ENCODE results near the gene NOX3.

- TF ChIP-seq REST (IDR thresholded peaks at IDR 0.05; ENCODE audit: insufficient replicate concordance, low read depth) = no peak
- TF ChIP-seq CTCF (IDR thresholded peaks at IDR 0.05; ENCODE audit: insufficient read depth, low read length) = no peak
- TF ChIP-seq POLR2AphosphoS5 (IDR thresholded peaks at IDR 0.05; ENCODE audit: low read depth) = no peak
- TF ChIP-seq SPI1 (IDR thresholded peaks at IDR 0.05; ENCODE audit: borderline replicate concordance, low read depth) = no peak
These were observed 11.3 kb downstream of the NOX3 start for GRCh38 chr6:155444120-155444917.
